HepG2 (cell line): Measurements from ENCODE around the gene ARIH2. TPM values are rescaled to one million over a fixed set of nuclear protein-coding genes. Genes with fewer than 3 reads are reported as not detected.

Experiments
- ATAC-seq: fragments of 200-7000 bp; cut with Tn5 transposase; 3 replicates; pipeline ENCODE4 v1.9.1; 2020; ENCODE audit warnings: mild to moderate bottlenecking, moderate library complexity
- BruUV-seq: library from RNA; stranded (reverse); fragments of 400-500 nt; replicated peaks from 2 replicates; lab custom pipeline; 2021; lab: Mats Ljungman, UMichigan
- CTCF ChIA-PET: fragments of 300-600 bp; formaldehyde crosslinking; extraction: SDS; loops from one replicate; lab custom pipeline; 2021; ENCODE audit warnings: low total read pairs, inconsistent platforms, low intra/inter-chr PET ratio; lab: Yijun Ruan, JAX
- POLR2A ChIA-PET: fragments of 350-600 bp; sonication (Branson Sonifier 250); formaldehyde crosslinking; loops from one replicate; lab custom pipeline; 2020; ENCODE audit warnings: antibody characterized with exemption, inconsistent platforms; lab: Yijun Ruan, JAX
- DNase-seq: peaks from one replicate; pipeline ENCODE4 v3.0.0-alpha.2; 2015; ENCODE audit warnings: low spot score
- FAIRE-seq: peaks from 3 replicates; lab custom pipeline; 2011; peaks lifted over from hg19 to GRCh38; lab: Jason Lieb, UNC
- H2AFZ ChIP-seq: one replicate; pipeline ENCODE4 v1.6.1; 2011; ENCODE audit warnings: low read length, inconsistent platforms
- H3K27ac ChIP-seq: fragments of 300-600 bp; 3 replicates; pipeline ENCODE4 v1.8.0; 2011; ENCODE audit warnings: mixed run types, mild to moderate bottlenecking, mixed read lengths, low read length, inconsistent platforms; ENCODE audit not compliant: insufficient read depth; ENCODE audit errors: extremely low read length
- H3K27me3 ChIP-seq, 2 experiments: fragments of 200-600 bp in 1 of 2; 2 replicates in 1 of 2; 3 replicates in 1 of 2; pipeline versions ENCODE4 v1.6.0 to v1.8.0; 2011; ENCODE audit warnings: low read length in 2 of 2, mild to moderate bottlenecking in 2 of 2, moderate library complexity in 2 of 2, inconsistent platforms in 1 of 2; ENCODE audit not compliant: insufficient read depth in 2 of 2, control insufficient read depth in 1 of 2
- H3K36me3 ChIP-seq, 2 experiments: fragments of 200-600 bp in 1 of 2; replicated peaks in 1 of 2; 2 replicates in 1 of 2; 3 replicates in 1 of 2; pipeline versions ENCODE4 v1.5.1 to v1.8.0; 2011; ENCODE audit warnings: low read length in 2 of 2, inconsistent platforms in 1 of 2; ENCODE audit not compliant: insufficient read depth in 2 of 2, control insufficient read depth in 1 of 2
- H3K4me1 ChIP-seq: 2 replicates; pipeline ENCODE4 v1.5.1; 2012; ENCODE audit warnings: low read length, inconsistent platforms; ENCODE audit not compliant: insufficient read depth
- H3K4me2 ChIP-seq: 2 replicates; pipeline ENCODE4 v1.6.0; 2011; ENCODE audit warnings: low read depth, low read length, inconsistent platforms
- H3K4me3 ChIP-seq, 3 experiments: fragments of 200-600 bp in 1 of 3; sonication (generic), shearing (Covaris generic) in 1 of 3; replicated peaks in 1 of 3; 2 replicates each; pipeline ENCODE4 v1.5.1; 2011 to 2016; ENCODE audit warnings: low read length in 3 of 3, inconsistent platforms in 2 of 3, low read depth in 2 of 3, mild to moderate bottlenecking in 2 of 3, control low read depth in 1 of 3, mixed read lengths in 1 of 3; ENCODE audit not compliant: insufficient read depth in 1 of 3
- H3K79me2 ChIP-seq: one replicate; pipeline ENCODE4 v1.6.1; 2011; ENCODE audit warnings: low read length, inconsistent platforms; ENCODE audit not compliant: insufficient read depth
- H3K9ac ChIP-seq: 2 replicates; pipeline ENCODE4 v1.6.0; 2011; ENCODE audit warnings: mild to moderate bottlenecking, low read depth, low read length, inconsistent platforms; ENCODE audit not compliant: insufficient read depth
- H3K9me3 ChIP-seq: 2 replicates; pipeline ENCODE4 v1.5.1; 2012; ENCODE audit warnings: mild to moderate bottlenecking, low read length
- H4K20me1 ChIP-seq: 2 replicates; pipeline ENCODE4 v1.6.0; 2011; ENCODE audit warnings: inconsistent platforms, mild to moderate bottlenecking, low read length, moderate library complexity; ENCODE audit not compliant: insufficient read depth
- ASH2L ChIP-seq: fragments of 300-600, 200-600 bp; sonication (generic); IDR thresholded peaks from 2 replicates; pipeline ENCODE4 v1.7.0; 2017; ENCODE audit warnings: low read depth, mild to moderate bottlenecking, moderate library complexity, mixed read lengths, low read length; ENCODE audit not compliant: insufficient read length
- DBP ChIP-seq: sonication (generic); formaldehyde crosslinking; IDR thresholded peaks from 2 replicates; pipeline ENCODE4 v1.4.0; 2020; ENCODE audit warnings: missing genetic modification reagents; ENCODE audit errors: not compliant biosample characterization
- EHMT2 ChIP-seq: fragments of 200-600 bp; sonication (generic); IDR thresholded peaks from 2 replicates; pipeline ENCODE4 v1.7.0; 2017; ENCODE audit warnings: antibody characterized with exemption, low read depth, low read length, borderline replicate concordance
- GMEB1 ChIP-seq: sonication (generic); formaldehyde crosslinking; IDR thresholded peaks from 2 replicates; pipeline ENCODE4 v1.5.1; 2020; ENCODE audit warnings: missing genetic modification reagents, mild to moderate bottlenecking, borderline replicate concordance
- MIXL1 ChIP-seq: IDR thresholded peaks from 2 replicates; pipeline ENCODE4 v1.6.1; 2016
- NFKB2 ChIP-seq: sonication (generic); formaldehyde crosslinking; IDR thresholded peaks from 2 replicates; pipeline ENCODE4 v1.4.0; 2020; ENCODE audit warnings: missing genetic modification reagents, borderline replicate concordance
- PBX3 ChIP-seq: sonication (generic); formaldehyde crosslinking; IDR thresholded peaks from 2 replicates; pipeline ENCODE4 v1.8.1; 2023; ENCODE audit warnings: missing genetic modification reagents, inconsistent platforms, borderline replicate concordance
- PCBP1 ChIP-seq: fragments of 200-400 bp; formaldehyde crosslinking; IDR thresholded peaks from 2 replicates; pipeline ENCODE4 v1.6.1; 2017; ENCODE audit warnings: mild to moderate bottlenecking, low read depth, low read length, borderline replicate concordance
- TCF7L2 ChIP-seq: IDR thresholded peaks from 2 replicates; pipeline ENCODE4 v1.6.1; 2011; ENCODE audit warnings: mild to moderate bottlenecking, low read depth, low read length, moderate library complexity
- TFAP4 ChIP-seq: sonication (generic); IDR thresholded peaks from 2 replicates; pipeline ENCODE4 v1.6.1; 2016; ENCODE audit warnings: low read depth, borderline replicate concordance
- TIGD3 ChIP-seq: sonication (generic); formaldehyde crosslinking; IDR thresholded peaks from 2 replicates; pipeline ENCODE4 v1.5.1; 2020; ENCODE audit warnings: mild to moderate bottlenecking, missing genetic modification reagents, borderline replicate concordance
- ZBTB49 ChIP-seq: sonication (generic); formaldehyde crosslinking; IDR thresholded peaks from 2 replicates; pipeline ENCODE4 v1.4.0; 2020; ENCODE audit warnings: missing genetic modification reagents, borderline replicate concordance
- ZNF138 ChIP-seq: sonication (generic); formaldehyde crosslinking; IDR thresholded peaks from 2 replicates; pipeline ENCODE4 v1.5.0; 2020; ENCODE audit warnings: mild to moderate bottlenecking, low read depth, missing genetic modification reagents
- ZNF557 ChIP-seq: sonication (generic); formaldehyde crosslinking; IDR thresholded peaks from 2 replicates; pipeline ENCODE4 v1.4.0; 2020; ENCODE audit warnings: missing genetic modification reagents
- ZNF782 ChIP-seq: sonication (generic); formaldehyde crosslinking; IDR thresholded peaks from 2 replicates; pipeline ENCODE4 v1.4.0; 2020; ENCODE audit warnings: missing genetic modification reagents, mild to moderate bottlenecking, borderline replicate concordance
- WGBS: methylation state at CpG from one replicate; pipeline ENCODE4 v1.1.6; 2017; ENCODE audit warnings: low lambda C conversion rate; 5-methylcytosine and 5-hydroxymethylcytosine counted together
- in situ Hi-C: cut with HindIII; loops from 2 replicates; pipeline ENCODE4 v1.10.0; 2017; ENCODE audit warnings: low pct_unique_long_range_greater_than_20kb; ENCODE audit not compliant: extremely low pct_ligation_motif_present
- intact Hi-C: fragments of 100-400 bp; cut with micrococcal nuclease; formaldehyde crosslinking; loops from one replicate; pipeline ENCODE4 v1.10.0; 2022; ENCODE audit not compliant: unreplicated experiment
- polyA plus RNA-seq, 8 experiments: library from polyadenylated mRNA; depleted of rRNA in 3 of 8; stranded (reverse) in 7 of 8; unstranded in 1 of 8; fragments of >200 nt; fragmentation: Illumina TruSeq in 4 of 8; extraction: Trizol in 4 of 8; gene quantifications; 2 replicates each; pipeline versions ENCODE4 v1.2.1 to v1.2.3, GENCODE V29; 2011 to 2016; ENCODE audit warnings: low read depth in 4 of 8, missing spikeins in 1 of 8, mixed read lengths in 1 of 8; ENCODE audit not compliant: insufficient read depth in 1 of 8
- total RNA-seq, 5 experiments: library from RNA; depleted of rRNA; stranded (reverse); fragments of >200 nt; fragmentation: Illumina TruSeq; extraction: Trizol; gene quantifications; 2 replicates each; pipeline ENCODE4 v1.2.3, GENCODE V29; 2016; ENCODE audit warnings: low read depth in 1 of 5

The ARIH2 gene
- total and polyA plus RNA-seq, 2 of the 13 experiments (the other 11 are each of a cell fraction or from before 2014, with no cell fraction given) = 64.8 to 83.3 TPM

GRCh38 chr3:49012441-49013017 lies 93.9 kb downstream of the ARIH2 start:
- H3K79me2 ChIP-seq = peaks cover 31% of the 10 kb centered on the region
- no peaks in the 10 kb centered on the region for H3K27me3 ChIP-seq
- 100% methylated on average over 5 of the region's 17 CpGs for WGBS
- in situ Hi-C loops (no loop called here), intact Hi-C loops (no loop called here)
- H3K27ac ChIP-seq = no peak overlapping the region
- no peak overlapping the region for H3K4me2 ChIP-seq
- DNase-seq = no peak
- peaks cover 20 to 48% of the 10 kb centered on the region in 2 experiments for H3K36me3 ChIP-seq
- H4K20me1 ChIP-seq = peaks cover 34% of the 10 kb centered on the region
- ChIA-PET CTCF (interaction anchor here (1.5 kb wide), 1 partner anchor 24 kb away, joined by 3 read pairs; no protein-coding TSS in a partner anchor), POLR2A (interaction anchor here (1.9 to 12.8 kb wide), 3 partner anchors 10 to 25 kb away, joined by 6 to 280 read pairs (median 9); partner anchors contain the start of genes DALRD3, IMPDH2 and NDUFAF3)
- H3K4me1 ChIP-seq = peaks cover 21% of the 10 kb centered on the region
- H3K9me3 ChIP-seq = no peaks in the 10 kb centered on the region
- H3K4me3 ChIP-seq = no peak overlapping the region
- no peak overlapping the region for H3K9ac ChIP-seq
- no peak for ATAC-seq
- BruUV-seq = no TSS peak
- no peak overlapping the region for H2AFZ ChIP-seq
- no peak for FAIRE-seq
- TF ChIP-seq TCF7L2 (no peak), EHMT2 (no peak), DBP (no peak), PCBP1 (no peak), TIGD3 (no peak), ZBTB49 (CRISPR knock-in tag) (no peak), GMEB1 (CRISPR knock-in tag) (no peak), TFAP4 (no peak), ZNF557 (CRISPR knock-in tag) (no peak), PBX3 (CRISPR knock-in tag) (no peak), ZNF138 (CRISPR knock-in tag) (no peak), ASH2L (no peak), MIXL1 (CRISPR knock-in tag) (no peak), NFKB2 (CRISPR knock-in tag) (no peak), ZNF782 (CRISPR knock-in tag) (no peak)
